Keratinocyte (primary cell): ENCODE measurements around the gene DIAPH1.

Experiments used
- EZH2 ChIP-seq: IDR thresholded peaks from one replicate; pipeline ENCODE4 v1.6.1; 2012; ENCODE audit warnings: inconsistent platforms, mild to moderate bottlenecking, low read length, moderate library complexity
- TF ChIP-seq, protein P1 (sequence below), 3 experiments: IDR thresholded peaks in 1 of 3; conservative IDR thresholded peaks in 1 of 3; optimal IDR thresholded peaks in 1 of 3; 2 replicates in 2 of 3; 3 replicates in 1 of 3; pipeline versions ENCODE3 to v1.5.1; 2011; ENCODE audit warnings: low read length in 3 of 3, mild to moderate bottlenecking in 3 of 3, moderate library complexity in 2 of 3, control low read depth in 1 of 3, inconsistent platforms in 1 of 3; ENCODE audit not compliant: insufficient read depth in 2 of 3; ENCODE audit errors: extremely low read depth in 1 of 3

DNA sequence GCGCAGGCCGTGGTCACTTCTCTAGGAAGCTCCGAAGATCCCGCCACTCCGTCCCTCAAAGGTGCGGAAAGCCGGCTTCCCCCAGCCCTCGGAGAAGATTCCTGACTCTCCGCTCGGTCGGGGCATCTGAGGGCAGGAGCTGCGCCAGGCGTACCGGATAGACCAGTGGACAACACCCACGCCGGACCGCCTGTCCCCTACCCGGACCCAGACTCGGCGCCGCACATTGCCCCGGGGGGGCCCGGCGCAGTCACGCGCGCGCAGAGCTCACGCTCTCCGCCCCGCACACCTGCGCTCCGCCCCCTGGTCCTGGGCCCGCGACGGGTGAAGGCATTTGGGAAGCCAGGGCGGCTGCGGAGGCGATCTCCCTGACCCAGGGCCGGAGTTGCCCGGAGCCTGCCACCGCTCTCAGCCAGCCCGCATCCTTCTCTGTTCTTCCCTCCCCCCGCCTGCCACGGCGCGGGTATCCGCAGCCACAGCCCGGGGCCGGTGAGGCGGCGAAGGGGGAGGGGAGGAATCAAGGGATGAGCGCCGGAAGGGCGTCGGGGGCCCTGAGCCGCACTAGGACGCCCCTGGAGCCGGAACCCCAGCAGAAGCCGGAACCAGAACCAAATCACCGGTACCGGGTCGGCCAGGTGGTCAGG is 18.4 kb upstream of the DIAPH1 start:
- TF ChIP-seq, protein P1, sequence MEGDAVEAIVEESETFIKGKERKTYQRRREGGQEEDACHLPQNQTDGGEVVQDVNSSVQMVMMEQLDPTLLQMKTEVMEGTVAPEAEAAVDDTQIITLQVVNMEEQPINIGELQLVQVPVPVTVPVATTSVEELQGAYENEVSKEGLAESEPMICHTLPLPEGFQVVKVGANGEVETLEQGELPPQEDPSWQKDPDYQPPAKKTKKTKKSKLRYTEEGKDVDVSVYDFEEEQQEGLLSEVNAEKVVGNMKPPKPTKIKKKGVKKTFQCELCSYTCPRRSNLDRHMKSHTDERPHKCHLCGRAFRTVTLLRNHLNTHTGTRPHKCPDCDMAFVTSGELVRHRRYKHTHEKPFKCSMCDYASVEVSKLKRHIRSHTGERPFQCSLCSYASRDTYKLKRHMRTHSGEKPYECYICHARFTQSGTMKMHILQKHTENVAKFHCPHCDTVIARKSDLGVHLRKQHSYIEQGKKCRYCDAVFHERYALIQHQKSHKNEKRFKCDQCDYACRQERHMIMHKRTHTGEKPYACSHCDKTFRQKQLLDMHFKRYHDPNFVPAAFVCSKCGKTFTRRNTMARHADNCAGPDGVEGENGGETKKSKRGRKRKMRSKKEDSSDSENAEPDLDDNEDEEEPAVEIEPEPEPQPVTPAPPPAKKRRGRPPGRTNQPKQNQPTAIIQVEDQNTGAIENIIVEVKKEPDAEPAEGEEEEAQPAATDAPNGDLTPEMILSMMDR (optimal IDR thresholded peaks at IDR 0.05 in 1 of 3, IDR thresholded peaks at IDR 0.05 in 1 of 3, conservative IDR thresholded peaks at IDR 0.05 in 1 of 3; ENCODE audit: extremely low read depth in 1 of 3, insufficient read depth in 2 of 3, low read length in 3 of 3): no peak
- no peak for TF ChIP-seq EZH2
